ENCODE data around the gene ACVR1. TPM values are rescaled to one million over a fixed set of nuclear protein-coding genes. Genes with fewer than 3 reads are reported as not detected.

ACVR1 gene
- total RNA-seq, 1 donor from 2014 or later = 66.6 TPM

GRCh38 chr2:157699806-157700205, 176.3 kb downstream of the ACVR1 start:
- peaks cover 35% of the 10 kb centered on the region for H3K9me3 Mint-ChIP-seq (ENCODE audit: unreplicated experiment)
- H3K4me1 Mint-ChIP-seq (ENCODE audit: unreplicated experiment) = no peaks in the 10 kb centered on the region
- H3K4me3 Mint-ChIP-seq (ENCODE audit: unreplicated experiment) = no peak overlapping the region
- no peak for TF ChIP-seq CTCF (IDR thresholded peaks at IDR 0.05)
- DNase-seq (ENCODE audit: extremely low spot score, unreplicated experiment) = no peak
- no peaks in the 10 kb centered on the region for H3K27me3 Mint-ChIP-seq (ENCODE audit: unreplicated experiment)
- H3K27ac Mint-ChIP-seq (ENCODE audit: unreplicated experiment) = no peak overlapping the region
- peaks cover 27% of the 10 kb centered on the region for H3K36me3 Mint-ChIP-seq (ENCODE audit: unreplicated experiment)

- no peak overlapping the region for H3K4me3 Mint-ChIP-seq (ENCODE audit: unreplicated experiment)
- DNase-seq (ENCODE audit: extremely low spot score, unreplicated experiment) = no peak
- H3K36me3 Mint-ChIP-seq (ENCODE audit: unreplicated experiment) = peaks cover 27% of the 10 kb centered on the region
- no peak overlapping the region for H3K27ac Mint-ChIP-seq (ENCODE audit: unreplicated experiment)
- no peaks in the 10 kb centered on the region for H3K27me3 Mint-ChIP-seq (ENCODE audit: unreplicated experiment)
- peaks cover 35% of the 10 kb centered on the region for H3K9me3 Mint-ChIP-seq (ENCODE audit: unreplicated experiment)
- H3K4me1 Mint-ChIP-seq (ENCODE audit: unreplicated experiment) = no peaks in the 10 kb centered on the region
- TF ChIP-seq CTCF (IDR thresholded peaks at IDR 0.05) = no peak
Measured at GRCh38 chr2:157699009-157699408, 177.1 kb downstream of the ACVR1 start.

- Mint-ChIP-seq H3K4me3 (ENCODE audit: unreplicated experiment) (no peak overlapping the region), H3K27me3 (ENCODE audit: unreplicated experiment) (no peaks in the 10 kb centered on the region), H3K27ac (ENCODE audit: unreplicated experiment) (no peak overlapping the region)
Measured at GRCh38 chr2:157698430-157698829, 177.7 kb downstream of the ACVR1 start.

GRCh38 chr2:157696036-157696435, 180.1 kb downstream of the ACVR1 start:
- no peak for TF ChIP-seq CTCF (IDR thresholded peaks at IDR 0.05)
- peaks cover 6% of the 10 kb centered on the region for H3K36me3 Mint-ChIP-seq (ENCODE audit: unreplicated experiment)
- H3K4me3 Mint-ChIP-seq (ENCODE audit: unreplicated experiment) = no peak overlapping the region
- H3K9me3 Mint-ChIP-seq (ENCODE audit: unreplicated experiment) = peaks cover 16% of the 10 kb centered on the region
- H3K4me1 Mint-ChIP-seq (ENCODE audit: unreplicated experiment) = peaks cover 22% of the 10 kb centered on the region
- DNase-seq (ENCODE audit: extremely low spot score, unreplicated experiment) = no peak
- no peak overlapping the region for H3K27ac Mint-ChIP-seq (ENCODE audit: unreplicated experiment)
- no peaks in the 10 kb centered on the region for H3K27me3 Mint-ChIP-seq (ENCODE audit: unreplicated experiment)

More at GRCh38 chr2:157698430-157698829, 177.7 kb downstream of the ACVR1 start:
- DNase-seq (ENCODE audit: extremely low spot score, unreplicated experiment) = no peak
- peaks cover 3% of the 10 kb centered on the region for H3K4me1 Mint-ChIP-seq (ENCODE audit: unreplicated experiment)
- H3K36me3 Mint-ChIP-seq (ENCODE audit: unreplicated experiment) = peaks cover 22% of the 10 kb centered on the region
- peaks cover 34% of the 10 kb centered on the region for H3K9me3 Mint-ChIP-seq (ENCODE audit: unreplicated experiment)
- TF ChIP-seq CTCF (IDR thresholded peaks at IDR 0.05) = no peak

GRCh38 chr2:157692768-157693167, 183.4 kb downstream of the ACVR1 start:
- Mint-ChIP-seq H3K4me1 (ENCODE audit: unreplicated experiment) (peaks cover 24% of the 10 kb centered on the region), H3K36me3 (ENCODE audit: unreplicated experiment) (no peaks in the 10 kb centered on the region), H3K9me3 (ENCODE audit: unreplicated experiment) (peaks cover 17% of the 10 kb centered on the region), H3K27ac (ENCODE audit: unreplicated experiment) (peak overlapping the region; percentile 47), H3K27me3 (ENCODE audit: unreplicated experiment) (no peaks in the 10 kb centered on the region), H3K4me3 (ENCODE audit: unreplicated experiment) (no peak overlapping the region)
- DNase-seq (ENCODE audit: extremely low spot score, unreplicated experiment) = no peak
- no peak for TF ChIP-seq CTCF (IDR thresholded peaks at IDR 0.05)

All from osteocyte (in vitro differentiated cells).